Endothelial cell of umbilical vein (primary cell): Measurements from ENCODE around the gene MCM6. TPM values are rescaled to one million over a fixed set of nuclear protein-coding genes. Genes with fewer than 3 reads are reported as not detected.

ENCODE experiments used
- BruUV-seq: library from RNA; stranded (reverse); fragments of 400-500 nt; replicated peaks from 2 replicates; lab custom pipeline; 2021; lab: Mats Ljungman, UMichigan
- CTCF ChIA-PET: fragments of 300-600, 350-600 bp; sonication (Branson Sonifier 250); formaldehyde crosslinking; loops from one replicate; lab custom pipeline; 2021; ENCODE audit warnings: antibody characterized with exemption, inconsistent platforms; lab: Charles Lee
- POLR2A ChIA-PET: fragments of 300-600, 350-600 bp; sonication (Branson Sonifier 250); formaldehyde crosslinking; loops from one replicate; lab custom pipeline; 2021; ENCODE audit warnings: antibody characterized with exemption, inconsistent platforms; lab: Charles Lee
- DNase-seq: peaks from one replicate; pipeline ENCODE4 v3.0.0-alpha.2; 2011; ENCODE audit warnings: low read depth, low spot score
- FAIRE-seq: peaks from 2 replicates; lab custom pipeline; 2011; peaks lifted over from hg19 to GRCh38; lab: Jason Lieb, UNC
- H2AFZ ChIP-seq: 2 replicates; pipeline ENCODE4 v1.6.0; 2012; ENCODE audit warnings: low read depth, low read length, control low read depth, inconsistent platforms
- H3K27ac ChIP-seq: 2 replicates; pipeline ENCODE4 v1.5.1; 2011; ENCODE audit warnings: low read depth, mild to moderate bottlenecking, control low read depth, low read length, moderate library complexity; ENCODE audit not compliant: insufficient read depth
- H3K27me3 ChIP-seq, 2 experiments: 2 replicates each; pipeline versions ENCODE4 v1.6.0 to v1.6.1; 2011; ENCODE audit warnings: low read length in 2 of 2, mixed read lengths in 1 of 2; ENCODE audit not compliant: control insufficient read depth in 2 of 2, insufficient read depth in 2 of 2
- H3K36me3 ChIP-seq, 2 experiments: 2 replicates in 1 of 2; 3 replicates in 1 of 2; pipeline ENCODE4 v1.5.1; 2011; ENCODE audit warnings: low read length in 2 of 2, mild to moderate bottlenecking in 1 of 2, moderate library complexity in 1 of 2; ENCODE audit not compliant: control insufficient read depth in 2 of 2, insufficient read depth in 2 of 2; ENCODE audit errors: extremely low read depth in 1 of 2
- H3K4me1 ChIP-seq: 3 replicates; pipeline ENCODE4 v1.5.1; 2011; ENCODE audit warnings: mild to moderate bottlenecking, low read length; ENCODE audit not compliant: control insufficient read depth, insufficient read depth; ENCODE audit errors: extremely low read depth
- H3K4me2 ChIP-seq: 2 replicates; pipeline ENCODE4 v1.6.1; 2011; ENCODE audit warnings: low read length, control low read depth, mixed read lengths; ENCODE audit not compliant: insufficient read depth
- H3K4me3 ChIP-seq, 3 experiments: fragments of 200-600 bp in 1 of 3; sonication (generic), shearing (Covaris generic) in 1 of 3; replicated peaks in 1 of 3; 2 replicates each; pipeline ENCODE4 v1.5.1; 2011 to 2016; ENCODE audit warnings: control low read depth in 3 of 3, low read length in 3 of 3, mild to moderate bottlenecking in 2 of 3, inconsistent platforms in 1 of 3, low read depth in 1 of 3, moderate library complexity in 1 of 3; ENCODE audit not compliant: insufficient read depth in 1 of 3
- H3K79me2 ChIP-seq: 2 replicates; pipeline ENCODE4 v1.6.0; 2012; ENCODE audit warnings: low read length, inconsistent platforms; ENCODE audit not compliant: control insufficient read depth, insufficient read depth
- H3K9ac ChIP-seq: replicated peaks from 2 replicates; pipeline ENCODE3; 2011; ENCODE audit warnings: low read length, control low read depth; ENCODE audit not compliant: insufficient read depth; ENCODE audit errors: extremely low read depth
- H3K9me1 ChIP-seq: replicated peaks from 3 replicates; pipeline ENCODE4 v1.6.0; 2011; ENCODE audit warnings: mild to moderate bottlenecking, low read length; ENCODE audit not compliant: control insufficient read depth, insufficient read depth; ENCODE audit errors: extremely low read depth
- H3K9me3 ChIP-seq: replicated peaks from 2 replicates; pipeline ENCODE4 v1.5.1; 2012; ENCODE audit warnings: low read length, inconsistent platforms; ENCODE audit not compliant: control insufficient read depth, insufficient read depth
- H4K20me1 ChIP-seq: replicated peaks from 2 replicates; pipeline ENCODE3; 2011; ENCODE audit warnings: mild to moderate bottlenecking, low read length; ENCODE audit not compliant: control insufficient read depth, insufficient read depth; ENCODE audit errors: extremely low read depth
- EZH2 ChIP-seq: IDR thresholded peaks from 2 replicates; pipeline ENCODE4 v1.6.1; 2012; ENCODE audit warnings: borderline replicate concordance, low read depth, mild to moderate bottlenecking, moderate library complexity, low read length, inconsistent platforms; ENCODE audit not compliant: severe bottlenecking
- FOS ChIP-seq: IDR thresholded peaks from 2 replicates; pipeline ENCODE4 v1.6.1; 2011; ENCODE audit warnings: mild to moderate bottlenecking, low read length, moderate library complexity, borderline replicate concordance; ENCODE audit not compliant: insufficient read depth
- GATA2 ChIP-seq: IDR thresholded peaks from 2 replicates; pipeline ENCODE4 v1.7.0; 2011; ENCODE audit warnings: low read depth, mild to moderate bottlenecking, moderate library complexity, mixed read lengths, low read length; ENCODE audit not compliant: insufficient read length, insufficient read depth
- JUN ChIP-seq: IDR thresholded peaks from 2 replicates; pipeline ENCODE4 v1.6.1; 2011; ENCODE audit warnings: borderline replicate concordance, low read depth; ENCODE audit not compliant: insufficient read length, insufficient read depth
- MYC ChIP-seq: IDR thresholded peaks from one replicate; pipeline ENCODE4 v1.6.1; 2011; ENCODE audit warnings: mild to moderate bottlenecking, low read depth, low read length
- POLR2A ChIP-seq: IDR thresholded peaks from 2 replicates; pipeline ENCODE4 v1.6.1; 2012; ENCODE audit warnings: low read depth, mild to moderate bottlenecking, control low read depth, low read length
- POLR2AphosphoS5 ChIP-seq: IDR thresholded peaks from 2 replicates; pipeline ENCODE4 v1.6.1; 2012; ENCODE audit warnings: low read depth, mild to moderate bottlenecking, control low read depth, low read length, moderate library complexity; ENCODE audit not compliant: insufficient read depth
- dilution Hi-C: fragments of 300-500 bp; cut with MboI; formaldehyde crosslinking; loops from one replicate; pipeline ENCODE4 v1.15.0; 2019; ENCODE audit warnings: low sequenced_read_pairs; ENCODE audit not compliant: extremely low pct_ligation_motif_present
- intact Hi-C: fragments of 100-400 bp; cut with micrococcal nuclease; formaldehyde crosslinking; loops from one replicate; pipeline ENCODE4 v1.10.0; 2022
- polyA plus RNA-seq, 4 experiments: library from polyadenylated mRNA; depleted of rRNA in 3 of 4; stranded (reverse) in 3 of 4; unstranded in 1 of 4; fragments of >200 nt; gene quantifications; 2 replicates each; pipeline versions ENCODE4 v1.2.1 to v1.2.3, GENCODE V29; 2011 to 2012; ENCODE audit warnings: missing spikeins in 1 of 4
- total RNA-seq: library from RNA; stranded (reverse); gene quantifications from 2 replicates; pipeline ENCODE4 v1.2.3, GENCODE V29; 2021
- TF ChIP-seq, protein P1 (sequence below), 2 donors: IDR thresholded peaks; 1 replicate in 1 of 2; 2 replicates in 1 of 2; pipeline ENCODE4 v1.5.1; 2011; ENCODE audit warnings: low read length in 2 of 2, mild to moderate bottlenecking in 2 of 2, moderate library complexity in 2 of 2, control low read depth in 1 of 2, inconsistent platforms in 1 of 2, low read depth in 1 of 2; ENCODE audit not compliant: insufficient read depth in 1 of 2; ENCODE audit errors: extremely low read depth in 1 of 2
- TF ChIP-seq, protein P2 (sequence below): IDR thresholded peaks from 2 replicates; pipeline ENCODE4 v1.6.1; 2011; ENCODE audit not compliant: insufficient read depth, insufficient read length

Gene MCM6
- total and polyA plus RNA-seq, 2 donors (not counting 3 experiments of a cell fraction or from before 2014, with no cell fraction given) = 20.6 to 52.6 TPM

DNA sequence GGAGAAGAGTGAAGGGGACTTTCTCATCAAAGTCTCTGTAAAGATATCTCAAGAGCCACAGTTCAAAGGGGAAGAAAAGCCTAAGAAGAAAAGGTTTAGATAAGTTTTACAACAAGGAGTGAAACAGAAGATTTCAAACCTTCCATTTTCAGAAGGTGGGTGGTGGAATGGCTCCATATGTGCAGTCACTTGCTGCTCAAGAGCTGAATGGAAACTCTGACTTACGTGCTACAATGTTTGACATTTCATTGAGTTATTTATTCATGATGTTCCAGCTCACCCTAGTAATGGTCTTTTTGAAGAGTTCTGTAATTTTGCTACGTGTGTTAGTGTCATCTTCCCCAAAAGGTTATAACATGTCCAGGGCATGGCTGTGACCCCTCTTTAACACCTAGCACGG lies 61.0 kb downstream of the MCM6 start:
- DNase-seq (no peak), FAIRE-seq (no peak)
- no peak overlapping the region for H2AFZ ChIP-seq
- no peak overlapping the region for H3K4me3 ChIP-seq
- ChIA-PET POLR2A (no interaction called here), CTCF (interaction anchor here (1.4 to 1.9 kb wide), 2 partner anchors 18 to 811 kb away, joined by 4 to 8 read pairs; no protein-coding TSS in a partner anchor)
- no peak overlapping the region for H3K4me2 ChIP-seq
- intact Hi-C loops (no loop called here), dilution Hi-C loops (no loop called here)
- no peaks in the 10 kb centered on the region for H3K4me1 ChIP-seq
- no peaks in the 10 kb centered on the region for H4K20me1 ChIP-seq
- no TSS peak for BruUV-seq
- H3K27me3 ChIP-seq = peaks cover 0 to 3% of the 10 kb centered on the region in 2 experiments
- H3K9ac ChIP-seq = no peak overlapping the region
- no peaks in the 10 kb centered on the region for H3K79me2 ChIP-seq
- TF ChIP-seq, protein P1, sequence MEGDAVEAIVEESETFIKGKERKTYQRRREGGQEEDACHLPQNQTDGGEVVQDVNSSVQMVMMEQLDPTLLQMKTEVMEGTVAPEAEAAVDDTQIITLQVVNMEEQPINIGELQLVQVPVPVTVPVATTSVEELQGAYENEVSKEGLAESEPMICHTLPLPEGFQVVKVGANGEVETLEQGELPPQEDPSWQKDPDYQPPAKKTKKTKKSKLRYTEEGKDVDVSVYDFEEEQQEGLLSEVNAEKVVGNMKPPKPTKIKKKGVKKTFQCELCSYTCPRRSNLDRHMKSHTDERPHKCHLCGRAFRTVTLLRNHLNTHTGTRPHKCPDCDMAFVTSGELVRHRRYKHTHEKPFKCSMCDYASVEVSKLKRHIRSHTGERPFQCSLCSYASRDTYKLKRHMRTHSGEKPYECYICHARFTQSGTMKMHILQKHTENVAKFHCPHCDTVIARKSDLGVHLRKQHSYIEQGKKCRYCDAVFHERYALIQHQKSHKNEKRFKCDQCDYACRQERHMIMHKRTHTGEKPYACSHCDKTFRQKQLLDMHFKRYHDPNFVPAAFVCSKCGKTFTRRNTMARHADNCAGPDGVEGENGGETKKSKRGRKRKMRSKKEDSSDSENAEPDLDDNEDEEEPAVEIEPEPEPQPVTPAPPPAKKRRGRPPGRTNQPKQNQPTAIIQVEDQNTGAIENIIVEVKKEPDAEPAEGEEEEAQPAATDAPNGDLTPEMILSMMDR (IDR thresholded peaks at IDR 0.05; ENCODE audit: extremely low read depth in 1 of 2, insufficient read depth in 1 of 2, low read depth in 1 of 2, low read length in 2 of 2) = no peak
- TF ChIP-seq GATA2 (no peak), FOS (no peak), JUN (no peak), POLR2A (no peak), POLR2AphosphoS5 (no peak), MYC (no peak), EZH2 (no peak)
- TF ChIP-seq, protein P2, sequence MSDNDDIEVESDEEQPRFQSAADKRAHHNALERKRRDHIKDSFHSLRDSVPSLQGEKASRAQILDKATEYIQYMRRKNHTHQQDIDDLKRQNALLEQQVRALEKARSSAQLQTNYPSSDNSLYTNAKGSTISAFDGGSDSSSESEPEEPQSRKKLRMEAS = no peak
- H3K27ac ChIP-seq = no peak overlapping the region
- H3K9me1 ChIP-seq = no peaks in the 10 kb centered on the region
- no peaks in the 10 kb centered on the region for H3K9me3 ChIP-seq
- no peaks in the 10 kb centered on the region for H3K36me3 ChIP-seq
